Measurements from ENCODE around the gene GATB.

Gene GATB

GRCh38 chr4:151659601-151660364, 101.0 kb downstream of the GATB start:
- intact Hi-C loops (cut with DNase I): no loop called here

GRCh38 chr4:151658959-151659600, 101.7 kb downstream of the GATB start:
- intact Hi-C loops (cut with DNase I): no loop called here

More at GRCh38 chr4:151659601-151660364, 101.0 kb downstream of the GATB start:
- DNase-seq: peak in 1 of 10 donors; percentile 70

GRCh38 chr4:151657896-151658295, 102.9 kb downstream of the GATB start:
- intact Hi-C loops (cut with DNase I): no loop called here
- DNase-seq: no peak

More at GRCh38 chr4:151658959-151659600, 101.7 kb downstream of the GATB start:
- DNase-seq: no peak

- DNase-seq: peak in 1 of 10 donors; percentile 42
- intact Hi-C loops (cut with DNase I): no loop called here
Measured at GRCh38 chr4:151656058-151656457, 104.7 kb downstream of the GATB start.

- intact Hi-C loops (cut with DNase I): no loop called here
- DNase-seq: no peak
Measured at GRCh38 chr4:151653548-151653918, 107.3 kb downstream of the GATB start.

GRCh38 chr4:151652841-151653547, 107.8 kb downstream of the GATB start:
- DNase-seq: no peak
- intact Hi-C loops (cut with DNase I): no loop called here

- intact Hi-C loops (cut with DNase I): no loop called here
- DNase-seq: no peak
Measured at GRCh38 chr4:151651496-151651895, 109.3 kb downstream of the GATB start.

GRCh38 chr4:151649479-151649878, 111.3 kb downstream of the GATB start:
- intact Hi-C loops (cut with DNase I): no loop called here
- peak in 1 of 10 donors; percentile 45 for DNase-seq

- intact Hi-C loops (cut with DNase I): no loop called here
Measured at GRCh38 chr4:151646322-151646721, 114.5 kb downstream of the GATB start.

GRCh38 chr4:151644622-151645021, 116.2 kb downstream of the GATB start:
- intact Hi-C loops (cut with DNase I): no loop called here
- no peak for DNase-seq

More at GRCh38 chr4:151646322-151646721, 114.5 kb downstream of the GATB start:
- DNase-seq: no peak

GRCh38 chr4:151643564-151643963, 117.2 kb downstream of the GATB start:
- intact Hi-C loops (cut with DNase I): no loop called here
- DNase-seq: no peak

- intact Hi-C loops (cut with DNase I): no loop called here
- DNase-seq: no peak
Measured at GRCh38 chr4:151641983-151642382, 118.8 kb downstream of the GATB start.

GRCh38 chr4:151641167-151641566, 119.6 kb downstream of the GATB start:
- intact Hi-C loops (cut with DNase I): no loop called here
- DNase-seq: no peak

- DNase-seq: no peak
- intact Hi-C loops (cut with DNase I): no loop called here
Measured at GRCh38 chr4:151640381-151640780, 120.4 kb downstream of the GATB start.

GRCh38 chr4:151638295-151638858, 122.4 kb downstream of the GATB start:
- intact Hi-C loops (cut with DNase I): no loop called here

GRCh38 chr4:151631349-151631748, 129.5 kb downstream of the GATB start:
- DNase-seq: no peak
- intact Hi-C loops (cut with DNase I): no loop called here

More at GRCh38 chr4:151638295-151638858, 122.4 kb downstream of the GATB start:
- DNase-seq: no peak

- no peak for DNase-seq
- intact Hi-C loops (cut with DNase I): no loop called here
Measured at GRCh38 chr4:151629097-151629783, 131.6 kb downstream of the GATB start.

- no peak for DNase-seq
- intact Hi-C loops (cut with DNase I): no loop called here
Measured at GRCh38 chr4:151628001-151628608, 132.7 kb downstream of the GATB start.

GRCh38 chr4:151627491-151627890, 133.3 kb downstream of the GATB start:
- DNase-seq: no peak
- intact Hi-C loops (cut with DNase I): no loop called here

- intact Hi-C loops (cut with DNase I): no loop called here
- DNase-seq: no peak
Measured at GRCh38 chr4:151626751-151627150, 134.1 kb downstream of the GATB start.

Measured in posterior cingulate gyrus (tissue), 11 donors.